Ascending aorta (tissue), 2 donors: Measurements from ENCODE around the gene RETREG2. TPM values are rescaled to one million over a fixed set of nuclear protein-coding genes. Genes with fewer than 3 reads are reported as not detected.

Source experiments
- DNase-seq, 2 donors: peaks; one replicate each; pipeline ENCODE4 v3.0.0-alpha.2; 2019; ENCODE audit warnings: low spot score in 2 of 2
- H3K27ac ChIP-seq, 2 donors: fragments of 200-600 bp; sonication (generic); one replicate each; pipeline ENCODE4 v1.5.1; 2016 to 2017; ENCODE audit warnings: mild to moderate bottlenecking in 1 of 2
- H3K27me3 ChIP-seq: fragments of 200-600 bp; sonication (generic); one replicate; pipeline ENCODE4 v1.5.1; 2017
- H3K36me3 ChIP-seq, 2 donors: fragments of 200-600 bp; sonication (generic); one replicate each; pipeline ENCODE4 v1.5.1; 2016
- H3K4me1 ChIP-seq, 2 donors: fragments of 200-600 bp; sonication (generic); one replicate each; pipeline ENCODE4 v1.5.1; 2016 to 2017; ENCODE audit warnings: mild to moderate bottlenecking in 1 of 2
- H3K4me3 ChIP-seq, 2 donors: fragments of 200-600 bp; sonication (generic); one replicate each; pipeline ENCODE4 v1.5.1; 2016 to 2017; ENCODE audit warnings: mild to moderate bottlenecking in 1 of 2
- H3K9me3 ChIP-seq, 2 donors: fragments of 200-600 bp; sonication (generic); one replicate each; pipeline ENCODE4 v1.5.1; 2016
- intact Hi-C: fragments of 100-400 bp; cut with DNase I; formaldehyde crosslinking; loops from one replicate; pipeline ENCODE4 v1.15.1; 2023
- total RNA-seq: library from RNA; depleted of rRNA; stranded (reverse); fragments of >200 nt; gene quantifications from one replicate; pipeline ENCODE4 v1.1.0, GENCODE V29; 2016
- TF ChIP-seq, protein P1 (sequence below), 3 experiments: fragments of 200-600 bp in 2 of 3; fragments of 450-650 bp in 1 of 3; sonication (generic) in 2 of 3; IDR thresholded peaks; one replicate each; pipeline ENCODE4 v1.5.1; 2016 to 2019; ENCODE audit warnings: antibody characterized with exemption in 3 of 3, mild to moderate bottlenecking in 1 of 3, moderate library complexity in 1 of 3

Gene RETREG2
- total RNA-seq, 1 donor from 2014 or later = 83.5 TPM

- Histone ChIP-seq H3K36me3 (peaks cover 34 to 50% of the 10 kb centered on the region in 2 donors), H3K27ac (no peak overlapping the region), H3K4me1 (peaks cover 11 to 27% of the 10 kb centered on the region in 2 donors), H3K27me3 (no peaks in the 10 kb centered on the region), H3K9me3 (no peaks in the 10 kb centered on the region), H3K4me3 (no peak overlapping the region)
- intact Hi-C loops = loop anchor here (10.0 kb wide), 1 partner anchor 470 kb away; no protein-coding TSS in a partner anchor
- TF ChIP-seq, protein P1, sequence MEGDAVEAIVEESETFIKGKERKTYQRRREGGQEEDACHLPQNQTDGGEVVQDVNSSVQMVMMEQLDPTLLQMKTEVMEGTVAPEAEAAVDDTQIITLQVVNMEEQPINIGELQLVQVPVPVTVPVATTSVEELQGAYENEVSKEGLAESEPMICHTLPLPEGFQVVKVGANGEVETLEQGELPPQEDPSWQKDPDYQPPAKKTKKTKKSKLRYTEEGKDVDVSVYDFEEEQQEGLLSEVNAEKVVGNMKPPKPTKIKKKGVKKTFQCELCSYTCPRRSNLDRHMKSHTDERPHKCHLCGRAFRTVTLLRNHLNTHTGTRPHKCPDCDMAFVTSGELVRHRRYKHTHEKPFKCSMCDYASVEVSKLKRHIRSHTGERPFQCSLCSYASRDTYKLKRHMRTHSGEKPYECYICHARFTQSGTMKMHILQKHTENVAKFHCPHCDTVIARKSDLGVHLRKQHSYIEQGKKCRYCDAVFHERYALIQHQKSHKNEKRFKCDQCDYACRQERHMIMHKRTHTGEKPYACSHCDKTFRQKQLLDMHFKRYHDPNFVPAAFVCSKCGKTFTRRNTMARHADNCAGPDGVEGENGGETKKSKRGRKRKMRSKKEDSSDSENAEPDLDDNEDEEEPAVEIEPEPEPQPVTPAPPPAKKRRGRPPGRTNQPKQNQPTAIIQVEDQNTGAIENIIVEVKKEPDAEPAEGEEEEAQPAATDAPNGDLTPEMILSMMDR (IDR thresholded peaks at IDR 0.05) = no peak
- DNase-seq = no peak
These were observed 36.7 kb downstream of the RETREG2 start for GRCh38 chr2:219214786-219215185.

DNA sequence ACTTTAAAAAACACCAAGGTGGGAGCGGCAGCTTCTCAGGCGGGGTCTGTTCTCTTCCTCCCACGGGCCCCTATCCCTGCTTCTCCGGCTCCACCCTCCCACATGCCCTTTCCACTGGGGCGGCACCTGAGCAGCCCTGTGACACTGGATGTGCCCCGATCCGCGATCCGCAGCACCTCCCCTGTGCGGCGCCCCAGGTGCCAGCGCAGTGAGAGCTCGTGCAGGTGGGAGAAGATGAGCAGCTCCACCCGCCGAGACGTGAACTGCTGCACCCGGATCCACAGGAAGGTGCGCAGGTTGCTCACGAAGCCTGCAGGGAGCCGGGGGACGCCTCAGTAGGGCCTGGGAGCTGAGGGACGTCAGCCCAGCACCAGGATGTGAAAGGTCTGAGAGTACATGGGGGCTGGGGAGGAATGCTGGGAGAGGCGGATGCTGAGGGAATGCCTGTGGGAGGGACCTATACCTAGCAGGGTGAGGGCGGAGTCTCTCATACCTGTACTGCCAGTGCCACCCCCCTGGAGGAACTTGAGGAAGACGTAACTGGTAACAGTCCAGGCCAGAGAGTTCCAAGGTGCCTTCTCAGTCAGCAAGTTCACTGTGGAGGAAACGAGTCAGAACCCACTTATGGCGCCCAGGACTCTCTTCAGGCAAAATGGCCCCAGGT lies 37.9 kb downstream of the RETREG2 start:
- Histone ChIP-seq H3K4me1 (peaks cover 12 to 31% of the 10 kb centered on the region in 2 donors), H3K36me3 (peaks cover 39 to 54% of the 10 kb centered on the region in 2 donors), H3K9me3 (no peaks in the 10 kb centered on the region), H3K27me3 (no peaks in the 10 kb centered on the region), H3K27ac (peak overlapping the region; percentile 44 to 92), H3K4me3 (no peak overlapping the region)
- no peak for DNase-seq
- TF ChIP-seq, protein P1 (IDR thresholded peaks at IDR 0.05) = no peak
- intact Hi-C loops = loop anchor here (10.0 kb wide), 1 partner anchor 469 kb away; no protein-coding TSS in a partner anchor

GRCh38 chr2:219216535-219216915 lies 38.5 kb downstream of the RETREG2 start:
- Histone ChIP-seq H3K27ac (peak overlapping the region; percentile 44 to 92), H3K27me3 (no peaks in the 10 kb centered on the region), H3K4me1 (peaks cover 12 to 31% of the 10 kb centered on the region in 2 donors), H3K4me3 (no peak overlapping the region), H3K36me3 (peaks cover 44 to 59% of the 10 kb centered on the region in 2 donors), H3K9me3 (no peaks in the 10 kb centered on the region)
- DNase-seq = no peak
- intact Hi-C loops = loop anchor here (10.0 kb wide), 1 partner anchor 468 kb away; no protein-coding TSS in a partner anchor
- TF ChIP-seq, protein P1 (IDR thresholded peaks at IDR 0.05) = no peak

GRCh38 chr2:219218217-219218731 lies 40.2 kb downstream of the RETREG2 start:
- Histone ChIP-seq H3K4me3 (peak overlapping the region; percentile 64 to 68), H3K27ac (peak overlapping the region; percentile 92 to 95), H3K27me3 (no peaks in the 10 kb centered on the region), H3K9me3 (no peaks in the 10 kb centered on the region), H3K4me1 (peaks cover 12 to 31% of the 10 kb centered on the region in 2 donors), H3K36me3 (peaks cover 52 to 61% of the 10 kb centered on the region in 2 donors)
- intact Hi-C loops = loop anchor here (1.0 to 10.0 kb wide), 5 partner anchors 11 to 467 kb away; partner anchors contain the start of genes DNAJB2, DNPEP and RETREG2
- TF ChIP-seq, protein P1 (IDR thresholded peaks at IDR 0.05) = no peak
- peak; percentile 40 to 87 for DNase-seq

DNA sequence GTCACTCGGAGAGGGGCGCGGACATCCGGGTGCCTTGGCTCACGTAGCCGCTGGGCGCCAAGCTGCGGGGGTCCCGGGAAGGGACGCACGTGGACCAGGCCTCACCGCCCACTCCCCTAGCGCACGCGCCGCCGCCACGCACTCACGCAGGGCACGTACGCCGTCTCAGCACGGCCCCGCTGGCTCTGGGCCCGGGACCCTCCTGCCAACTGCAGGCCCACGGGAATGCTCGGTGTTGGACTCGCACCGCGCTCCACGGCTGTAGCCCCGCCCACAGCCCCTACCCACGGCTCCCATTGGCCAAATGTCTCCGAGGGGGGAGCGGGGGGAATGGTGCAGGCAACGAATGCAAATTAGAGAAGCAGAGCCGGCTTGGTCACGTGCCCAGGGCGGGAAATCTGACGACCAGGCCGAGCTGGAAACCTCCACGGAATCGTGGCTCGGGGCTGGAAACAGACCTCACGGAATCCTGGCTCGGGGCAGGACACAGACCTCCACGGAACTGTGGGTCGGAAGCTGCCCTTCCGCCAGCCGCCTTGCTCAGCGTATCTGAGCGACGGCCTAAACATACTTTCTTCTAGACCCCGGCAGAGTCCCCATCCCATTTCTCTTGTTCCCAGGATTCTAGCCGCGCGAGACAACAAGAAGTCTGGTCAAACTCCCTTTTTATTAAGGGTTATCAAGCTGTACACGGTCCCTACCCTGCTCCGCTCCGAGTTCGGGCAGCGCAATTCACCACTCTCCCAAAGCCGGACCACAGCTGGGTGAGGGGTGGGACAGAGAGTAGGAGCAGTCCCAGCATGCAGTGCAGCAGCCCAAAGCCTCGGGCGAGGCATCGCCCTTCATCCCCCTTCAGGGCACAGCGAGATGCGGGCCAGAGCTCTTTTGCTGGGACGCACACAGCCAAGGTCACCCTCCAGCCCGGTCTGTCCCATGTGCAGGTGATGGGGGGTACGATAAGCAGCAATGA lies 40.9 kb downstream of the RETREG2 start, which contains the start of gene ABCB6:
Gene ABCB6 (minus strand): TSS at position 227 of the 970 bp plus-strand sequence. CDS start 285 bp downstream, outside the sequence.
- Histone ChIP-seq H3K27ac (peak within 1 kb of the TSS; percentile 92 to 95), H3K4me1 (peaks cover 12 to 31% of the 10 kb centered on the region in 2 donors), H3K27me3 (no peaks in the 10 kb centered on the region), H3K36me3 (peaks cover 60 to 61% of the 10 kb centered on the region in 2 donors), H3K4me3 (peak within 1 kb of the TSS; percentile 64 to 68), H3K9me3 (no peaks in the 10 kb centered on the region)
- TF ChIP-seq, protein P1 (IDR thresholded peaks at IDR 0.05) = no peak
- intact Hi-C loops = loop anchor here (1.0 to 10.0 kb wide), 6 partner anchors 10 to 466 kb away; partner anchors contain the start of genes ANKZF1, ATG9A, DNAJB2 and DNPEP
- DNase-seq = peak; percentile 93 to 99
